Hepatic stellate cell (primary cell): Measurements from ENCODE around the gene SART3.
"Not testable (repeated sequence)": the region's sequence is repeated elsewhere in the genome, so short reads cannot be mapped to it uniquely, and the experiment has no call there.

Experiments used
- DNase-seq: peaks from one replicate; pipeline ENCODE4 v3.0.0; 2011; ENCODE audit warnings: low spot score

The SART3 gene

DNA sequence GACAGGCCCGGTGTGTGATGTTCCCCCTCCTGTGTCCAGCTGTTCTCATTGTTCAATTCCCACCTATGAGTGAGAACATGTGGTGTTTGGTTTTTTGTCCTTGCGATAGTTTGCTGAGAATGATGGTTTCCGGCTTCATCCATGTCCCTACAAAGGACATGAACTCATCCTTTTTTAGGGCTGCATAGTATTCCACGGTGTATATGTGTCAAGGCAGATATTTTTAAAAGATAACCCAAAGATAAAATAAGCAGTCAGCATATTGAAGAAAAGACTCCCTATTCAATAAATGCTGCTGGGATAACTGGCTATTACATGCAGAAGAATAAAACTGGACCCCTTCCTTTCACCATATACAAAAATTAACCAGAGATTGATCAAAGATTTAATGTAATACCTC, 73.9 kb downstream of the SART3 start:
- not testable (repeated sequence) for DNase-seq

DNA sequence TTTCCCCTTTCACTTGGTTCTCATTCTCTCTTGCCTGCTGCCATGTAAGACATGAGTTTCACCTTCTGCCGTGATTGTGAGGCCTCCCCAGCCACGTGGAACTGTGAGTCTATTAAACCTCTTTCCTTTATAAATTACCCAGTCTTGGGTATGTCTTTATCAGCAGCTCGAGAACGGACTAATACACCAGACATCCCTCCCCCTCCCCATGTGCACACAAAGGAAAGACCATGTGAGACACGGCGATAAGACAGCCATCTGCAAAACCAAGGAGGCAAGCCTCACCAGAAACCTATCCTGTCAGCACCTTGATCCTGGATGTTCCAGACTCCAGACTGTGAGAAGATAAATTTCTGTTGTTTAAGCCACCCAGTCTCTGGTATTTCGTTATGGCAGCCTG, 75.6 kb downstream of the SART3 start:
- not testable (repeated sequence) for DNase-seq

DNA sequence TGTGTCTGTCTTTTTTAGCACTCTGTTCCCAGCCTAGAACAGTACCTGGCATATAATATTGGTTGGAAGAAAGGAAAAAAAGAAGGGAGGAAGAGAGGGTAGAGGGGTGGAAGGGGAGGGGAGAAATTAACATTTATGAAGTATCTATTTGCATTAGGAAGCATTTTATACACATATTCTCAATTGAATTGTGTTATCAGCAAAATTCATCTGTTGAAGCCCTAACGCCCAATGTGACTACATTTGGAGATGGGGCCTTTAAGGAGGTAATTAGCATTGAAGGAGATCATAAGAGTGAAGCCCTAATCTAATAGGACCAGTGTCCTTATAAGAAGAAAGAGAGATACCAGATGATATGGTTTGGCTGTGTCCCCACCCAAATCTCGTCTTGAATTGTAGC, 76.1 kb downstream of the SART3 start:
- no peak for DNase-seq

DNA sequence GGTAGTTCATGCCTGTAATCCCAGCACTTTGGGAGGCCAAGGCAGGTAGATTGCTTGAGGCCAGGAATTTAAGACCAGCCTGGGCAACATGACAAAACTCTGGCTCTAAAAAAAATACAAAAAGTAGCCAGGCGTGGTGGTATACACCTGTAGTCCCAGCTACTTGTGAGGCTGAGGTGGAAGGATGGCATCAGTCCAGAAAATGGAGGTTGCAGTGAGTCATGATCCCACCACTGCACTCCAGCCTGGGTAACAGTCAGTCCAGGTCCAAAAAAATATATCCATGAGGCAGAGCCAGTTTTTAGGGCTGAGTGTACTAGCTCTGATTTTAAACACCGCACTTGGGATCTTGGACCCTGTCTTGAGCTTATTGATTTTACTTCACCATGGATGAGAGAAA, 76.5 kb downstream of the SART3 start:
- no peak for DNase-seq

DNA sequence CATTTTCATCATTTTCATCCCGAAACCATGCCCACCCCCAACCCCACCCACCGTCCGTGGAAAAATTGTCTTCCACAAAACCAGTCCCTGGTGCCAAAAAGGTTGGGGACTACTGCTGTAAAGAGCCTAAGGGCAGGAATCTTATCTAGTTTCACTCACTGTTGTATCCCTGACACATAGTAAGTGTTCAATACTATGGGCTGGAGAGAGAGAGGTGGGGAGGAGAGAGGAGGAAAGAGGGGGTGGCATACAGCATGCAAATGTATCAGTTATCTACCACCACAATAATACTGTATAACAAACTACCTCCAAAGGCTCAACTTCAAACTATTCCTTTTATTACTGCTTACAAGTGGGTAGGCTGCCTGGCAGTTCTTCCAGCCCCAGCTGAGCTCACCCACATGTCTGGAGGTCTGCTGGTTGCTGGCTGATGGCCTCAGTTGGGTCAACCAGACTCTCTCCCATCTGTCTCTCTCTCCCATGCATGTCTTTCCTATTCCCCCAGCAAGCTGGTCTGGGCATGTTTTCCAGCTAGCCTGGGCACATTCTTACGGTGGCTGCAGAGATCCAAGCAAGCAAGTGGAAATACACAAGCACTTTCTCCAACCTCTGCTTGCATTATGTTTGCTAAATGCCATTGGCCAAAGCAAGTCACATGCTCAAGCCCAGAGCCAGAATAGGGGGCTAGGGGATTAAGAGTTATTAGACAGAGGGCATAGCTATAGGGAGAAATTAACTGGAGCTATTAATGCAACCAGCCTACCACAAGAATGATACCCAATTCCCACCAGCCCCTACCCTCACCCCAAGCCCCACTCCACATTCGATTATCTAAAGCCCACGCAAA, 77.5 kb downstream of the SART3 start:
- no peak for DNase-seq

DNA sequence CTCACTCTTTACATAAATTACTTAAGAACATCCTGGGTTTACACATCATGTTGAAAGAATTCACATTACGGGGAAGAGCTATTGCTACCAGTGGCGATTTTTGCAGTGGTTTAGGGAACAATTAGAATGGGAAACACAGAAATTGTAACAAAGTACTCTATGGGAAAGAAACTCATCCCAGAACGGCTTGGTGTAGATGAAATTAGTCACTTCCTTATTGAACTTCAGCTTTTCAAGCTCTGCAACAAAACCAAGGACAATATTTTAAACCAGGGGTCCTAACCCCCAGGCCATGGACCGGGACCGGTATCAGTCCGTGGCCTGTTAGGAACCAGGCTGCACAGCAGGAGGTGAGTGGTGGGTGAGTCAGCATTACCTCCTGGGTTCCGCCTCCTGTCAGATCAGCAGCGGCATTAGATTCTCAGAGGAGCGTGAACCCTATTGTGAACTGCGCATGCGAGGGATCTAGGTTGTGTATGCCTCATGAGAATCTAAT, 78.2 kb downstream of the SART3 start:
- DNase-seq, result no peak

DNA sequence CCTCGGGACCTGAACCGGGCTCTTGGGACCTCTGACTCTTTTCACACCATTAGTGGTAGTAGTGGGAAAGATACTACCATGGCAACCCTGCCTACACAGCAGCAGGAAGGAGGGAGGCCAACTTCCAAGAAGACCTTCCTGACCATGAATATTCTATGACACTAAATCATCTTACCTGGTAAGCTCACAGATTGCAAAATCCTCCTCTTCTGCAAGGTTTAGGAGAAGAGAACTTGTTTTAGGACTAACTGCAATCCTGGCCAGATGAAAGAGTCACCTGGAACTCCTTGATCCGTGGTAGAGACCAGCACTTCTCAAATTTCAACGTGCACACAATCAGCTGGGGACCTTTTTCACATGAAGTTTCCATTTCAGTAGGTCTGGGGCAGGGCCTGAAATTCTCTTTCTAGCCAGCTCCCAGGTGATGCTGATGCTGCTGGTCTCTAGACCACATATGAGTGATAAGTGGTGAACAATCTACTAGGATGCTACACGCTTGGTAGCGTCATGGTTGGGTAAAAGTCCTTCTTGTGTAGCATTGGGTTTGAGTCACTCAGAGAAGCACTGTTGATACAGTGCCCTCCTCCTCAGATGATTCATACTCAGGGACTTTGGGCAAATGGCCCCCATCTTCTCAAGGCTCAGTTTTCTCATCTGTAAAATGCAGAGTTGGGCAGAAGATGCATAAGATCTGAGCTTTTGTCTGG, 81.5 kb downstream of the SART3 start:
- no peak for DNase-seq

DNA sequence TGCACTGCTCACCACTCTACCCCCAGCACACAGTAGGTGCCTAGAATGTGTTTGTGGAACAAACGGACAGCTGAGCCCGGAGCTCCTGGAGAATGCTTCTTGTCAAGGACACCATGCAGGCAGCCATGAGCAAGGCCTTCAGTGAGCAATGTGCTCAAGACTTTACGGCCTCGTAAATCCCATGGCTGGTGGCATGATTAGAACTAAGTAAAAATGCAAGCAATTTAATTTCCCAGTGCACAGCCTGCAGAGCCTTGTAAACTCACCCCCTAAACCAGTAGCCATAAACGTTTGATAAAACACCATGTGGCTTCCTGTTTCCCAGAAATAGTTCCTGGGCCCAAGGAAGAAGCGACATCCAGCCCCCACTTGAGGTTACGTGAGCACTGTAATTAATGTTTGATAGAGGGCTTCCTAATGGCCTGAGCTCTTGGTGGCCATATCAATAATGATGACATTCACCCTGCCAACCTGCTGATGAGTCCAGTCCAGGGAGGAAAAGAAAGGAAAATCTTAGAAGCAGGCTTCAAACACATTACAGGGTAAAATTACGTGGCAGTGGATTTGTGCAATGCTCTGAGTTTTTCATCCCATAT, 82.3 kb downstream of the SART3 start:
- no peak for DNase-seq

DNA sequence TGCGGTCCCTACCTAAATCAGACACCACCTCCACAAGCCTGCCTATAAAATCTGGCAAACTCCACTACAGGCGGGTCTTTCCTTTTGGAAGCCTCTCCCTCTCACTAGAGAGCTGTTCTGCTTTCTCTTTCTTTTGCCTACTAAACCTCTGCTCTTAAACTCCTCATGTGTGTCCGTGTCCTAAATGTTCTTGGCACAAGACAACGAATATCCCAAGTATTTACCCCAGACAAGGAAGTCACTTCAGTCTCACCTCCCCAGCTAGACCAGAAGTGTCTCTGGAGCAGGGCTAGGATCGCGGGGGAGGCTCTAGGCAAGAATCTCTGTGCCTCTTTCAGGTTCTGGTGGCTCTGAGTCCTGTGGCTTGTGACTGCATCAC, 83.1 kb downstream of the SART3 start:
- no peak for DNase-seq

DNA sequence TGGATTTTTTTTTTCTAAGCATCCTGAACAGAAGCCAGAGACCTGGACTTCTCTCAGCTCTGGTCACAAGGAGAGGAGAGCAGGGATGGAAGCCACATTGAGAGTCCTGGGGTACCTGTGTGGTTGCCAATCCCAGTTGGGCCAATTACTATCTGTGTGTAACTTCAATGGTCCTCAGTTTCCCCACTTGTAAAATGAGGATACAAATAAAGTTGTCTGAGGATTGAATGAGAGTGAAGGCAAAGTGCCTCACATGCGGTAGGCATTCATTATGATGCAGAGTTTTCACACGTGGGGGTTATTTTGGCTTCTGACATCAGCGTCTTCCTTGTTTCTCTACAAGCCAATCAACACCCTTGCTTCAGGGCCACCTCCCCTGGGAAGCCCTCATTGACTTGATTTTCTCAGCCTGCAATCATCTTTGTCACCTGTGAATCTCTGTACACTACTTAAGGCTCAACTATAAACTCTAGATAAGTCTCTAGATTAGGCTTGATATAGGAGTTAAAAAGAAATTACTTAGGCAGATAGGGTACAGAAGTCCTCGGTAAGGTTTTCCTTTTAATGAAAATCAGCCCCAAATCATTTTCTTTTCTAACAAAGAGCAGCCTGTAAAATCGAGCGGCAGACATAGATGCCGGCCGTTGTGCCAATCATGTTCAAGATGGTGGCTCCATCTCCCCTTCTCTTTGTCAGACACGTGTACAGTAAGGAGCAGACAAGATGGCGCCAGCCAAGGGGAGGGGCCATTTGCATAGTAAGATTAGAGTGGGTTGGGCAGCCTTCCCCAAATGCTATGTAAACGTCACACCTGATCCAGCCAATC, 83.7 kb downstream of the SART3 start:
- no peak for DNase-seq

DNA sequence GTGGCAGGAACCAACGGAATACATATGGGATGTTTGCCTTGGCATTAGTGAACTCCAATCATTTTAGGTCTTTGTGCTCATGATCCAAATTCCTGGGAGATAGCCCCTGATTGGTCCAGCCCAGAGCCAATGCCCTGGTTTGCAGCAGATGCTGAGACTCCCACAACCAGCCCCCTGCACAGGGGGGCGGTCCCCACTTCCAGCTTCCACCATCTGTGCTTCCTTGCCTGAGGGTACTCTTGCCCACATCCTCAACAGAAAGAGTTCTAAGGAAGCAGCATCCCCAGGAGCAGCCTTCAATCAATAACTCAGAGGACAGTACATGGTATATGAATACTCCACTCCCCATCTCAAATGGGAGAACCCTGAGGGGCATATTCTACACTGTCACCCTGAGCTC, 85.6 kb downstream of the SART3 start:
- no peak for DNase-seq

DNA sequence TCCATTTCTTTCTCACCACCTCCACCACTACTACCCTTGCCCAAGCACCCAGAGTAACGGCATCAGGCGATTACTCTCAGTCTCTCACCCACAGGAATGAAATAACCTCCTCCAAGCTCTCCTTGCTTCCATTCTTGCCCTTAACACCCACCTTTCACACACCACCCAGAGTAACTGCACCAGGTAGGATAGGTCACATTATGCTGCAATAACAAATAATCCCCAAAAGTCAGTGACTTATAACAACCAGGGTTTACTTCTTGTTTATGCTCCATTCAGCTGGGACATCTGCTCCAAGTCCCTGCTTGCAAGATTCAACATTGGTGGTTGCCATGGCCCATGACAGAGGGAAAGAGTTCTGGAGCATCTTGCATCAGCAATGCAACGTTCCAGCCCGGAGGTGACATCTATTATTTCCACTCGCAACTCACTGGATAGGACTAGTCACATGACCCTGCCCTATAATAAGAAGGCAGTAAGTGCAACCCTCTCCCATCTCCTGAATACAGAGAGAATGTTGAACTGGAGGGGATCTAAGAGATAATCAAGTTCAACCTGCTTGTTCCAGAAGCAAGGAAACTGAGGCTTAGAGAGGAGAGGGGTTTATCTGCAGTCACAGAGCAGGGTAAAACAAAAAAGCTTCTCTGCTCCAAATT, 87.4 kb downstream of the SART3 start:
- no peak for DNase-seq
